Liver (tissue), 3 donors: Measurements from ENCODE around the gene PACSIN2.

ENCODE experiments used
- CTCF ChIP-seq: fragments of 150-350 bp; IDR thresholded peaks from 2 replicates; pipeline ENCODE4 v1.5.1; 2017; ENCODE audit warnings: improper control_type of control experiment, low read depth, low read length; ENCODE audit not compliant: missing input control
- EGR1 ChIP-seq, 2 donors: IDR thresholded peaks; 2 replicates each; pipeline ENCODE4 v1.6.1; 2016 to 2018; ENCODE audit warnings: antibody characterized with exemption in 2 of 2, low read depth in 2 of 2
- FOXA2 ChIP-seq: IDR thresholded peaks from 2 replicates; pipeline ENCODE4 v1.6.1; 2016; ENCODE audit warnings: antibody characterized with exemption
- GABPA ChIP-seq, 2 donors: IDR thresholded peaks in 1 of 2; conservative IDR thresholded peaks in 1 of 2; 2 replicates each; pipeline ENCODE4 v1.6.1; 2016; ENCODE audit warnings: antibody characterized with exemption in 2 of 2, mild to moderate bottlenecking in 1 of 2, moderate library complexity in 1 of 2
- HNF4A ChIP-seq, 2 donors: conservative IDR thresholded peaks; 2 replicates each; pipeline ENCODE4 v1.6.1; 2016; ENCODE audit warnings: antibody characterized with exemption in 2 of 2, mild to moderate bottlenecking in 2 of 2
- HNF4G ChIP-seq: IDR thresholded peaks from 2 replicates; pipeline ENCODE4 v1.6.1; 2016; ENCODE audit warnings: antibody characterized with exemption
- JUND ChIP-seq, 2 donors: IDR thresholded peaks; 2 replicates each; pipeline ENCODE4 v1.6.1; 2016; ENCODE audit warnings: antibody characterized with exemption in 2 of 2
- MAX ChIP-seq: IDR thresholded peaks from 2 replicates; pipeline ENCODE4 v1.6.1; 2016; ENCODE audit warnings: antibody characterized with exemption
- RAD21 ChIP-seq, 2 donors: IDR thresholded peaks; 2 replicates each; pipeline ENCODE4 v1.6.1; 2016; ENCODE audit warnings: antibody characterized with exemption in 2 of 2, mild to moderate bottlenecking in 2 of 2
- REST ChIP-seq: IDR thresholded peaks from 2 replicates; pipeline ENCODE4 v1.6.1; 2016; ENCODE audit warnings: antibody characterized with exemption, mild to moderate bottlenecking
- SP1 ChIP-seq: IDR thresholded peaks from 2 replicates; pipeline ENCODE4 v1.6.1; 2018; ENCODE audit warnings: antibody characterized with exemption, mild to moderate bottlenecking
- TAF1 ChIP-seq: conservative IDR thresholded peaks from 2 replicates; pipeline ENCODE4 v1.6.1; 2016; ENCODE audit warnings: antibody characterized with exemption, mild to moderate bottlenecking
- YY1 ChIP-seq: IDR thresholded peaks from 2 replicates; pipeline ENCODE4 v1.6.1; 2016; ENCODE audit warnings: antibody characterized with exemption, mild to moderate bottlenecking
- ZBTB33 ChIP-seq: IDR thresholded peaks from 2 replicates; pipeline ENCODE4 v1.6.1; 2016; ENCODE audit warnings: antibody characterized with exemption
- donor health status: healthy.
- donor health status: healthy.

- TF ChIP-seq FOXA2: no peak
- no peak for TF ChIP-seq CTCF
- no peak for TF ChIP-seq ZBTB33
- TF ChIP-seq TAF1: no peak
- no peak for TF ChIP-seq YY1
- TF ChIP-seq REST: no peak
- TF ChIP-seq RAD21 (IDR thresholded peaks at IDR 0.05): no peak
- no peak for TF ChIP-seq GABPA (IDR thresholded peaks at IDR 0.05 in 1 of 2, conservative IDR thresholded peaks at IDR 0.05 in 1 of 2)
- TF ChIP-seq HNF4A (conservative IDR thresholded peaks at IDR 0.05): no peak
- no peak for TF ChIP-seq HNF4G
- no peak for TF ChIP-seq SP1
- TF ChIP-seq MAX: no peak
- TF ChIP-seq JUND (IDR thresholded peaks at IDR 0.05): no peak
- no peak for TF ChIP-seq EGR1 (IDR thresholded peaks at IDR 0.05; ENCODE audit: low read depth in 2 of 2)
Measured at GRCh38 chr22:43044290-43044712, 29.4 kb upstream of the PACSIN2 start.
